Liver (tissue), 9 donors: ENCODE data around the gene ARHGAP4. TPM values are rescaled to one million over a fixed set of nuclear protein-coding genes. Genes with fewer than 3 reads are reported as not detected.

Experiments used
- DNase-seq: peaks from one replicate; pipeline ENCODE4 v3.0.0-alpha.2; 2017; ENCODE audit warnings: low spot score
- H3K27ac ChIP-seq, 2 donors: one replicate each; pipeline ENCODE4 v1.7.0; 2013; ENCODE audit warnings: inconsistent platforms in 2 of 2, low read length in 2 of 2, control low read depth in 1 of 2, low read depth in 1 of 2, mild to moderate bottlenecking in 1 of 2
- H3K27me3 ChIP-seq, 4 donors: one replicate each; pipeline versions ENCODE4 v1.6.1 to v1.7.0; 2013; ENCODE audit warnings: low read length in 3 of 4, inconsistent platforms in 1 of 4, mild to moderate bottlenecking in 1 of 4, moderate library complexity in 1 of 4; ENCODE audit not compliant: control insufficient read depth in 4 of 4, insufficient read depth in 4 of 4
- H3K36me3 ChIP-seq, 4 donors: one replicate each; pipeline versions ENCODE4 v1.6.1 to v1.7.0; 2013; ENCODE audit warnings: low read length in 3 of 4, mild to moderate bottlenecking in 3 of 4, low read depth in 1 of 4, moderate library complexity in 1 of 4; ENCODE audit not compliant: control insufficient read depth in 4 of 4, insufficient read depth in 3 of 4
- H3K4me1 ChIP-seq, 4 donors: one replicate each; pipeline versions ENCODE4 v1.6.1 to v1.7.0; 2013; ENCODE audit warnings: low read length in 3 of 4, mild to moderate bottlenecking in 3 of 4, moderate library complexity in 1 of 4; ENCODE audit not compliant: control insufficient read depth in 4 of 4, insufficient read depth in 4 of 4
- H3K4me3 ChIP-seq, 3 donors: one replicate each; pipeline versions ENCODE4 v1.6.1 to v1.7.0; 2013; ENCODE audit warnings: low read length in 3 of 3, control low read depth in 1 of 3, low read depth in 1 of 3, mild to moderate bottlenecking in 1 of 3
- H3K9ac ChIP-seq, 2 donors: one replicate each; pipeline ENCODE4 v1.7.0; 2013; ENCODE audit warnings: low read length in 2 of 2, mild to moderate bottlenecking in 2 of 2, moderate library complexity in 2 of 2, control low read depth in 1 of 2, low read depth in 1 of 2
- H3K9me3 ChIP-seq, 4 donors: one replicate each; pipeline versions ENCODE4 v1.6.1 to v1.7.0; 2013; ENCODE audit warnings: low read length in 3 of 4; ENCODE audit not compliant: control insufficient read depth in 4 of 4
- ATF3 ChIP-seq: IDR thresholded peaks from 2 replicates; pipeline ENCODE4 v1.6.1; 2016; ENCODE audit warnings: antibody characterized with exemption
- CTCF ChIP-seq: fragments of 150-350 bp; IDR thresholded peaks from 2 replicates; pipeline ENCODE4 v1.5.1; 2017; ENCODE audit warnings: improper control_type of control experiment, low read depth, low read length; ENCODE audit not compliant: missing input control
- EGR1 ChIP-seq, 2 donors: IDR thresholded peaks; 2 replicates each; pipeline ENCODE4 v1.6.1; 2016 to 2018; ENCODE audit warnings: antibody characterized with exemption in 2 of 2, low read depth in 2 of 2
- FOXA2 ChIP-seq: IDR thresholded peaks from 2 replicates; pipeline ENCODE4 v1.6.1; 2016; ENCODE audit warnings: antibody characterized with exemption
- GABPA ChIP-seq, 2 donors: IDR thresholded peaks in 1 of 2; conservative IDR thresholded peaks in 1 of 2; 2 replicates each; pipeline ENCODE4 v1.6.1; 2016; ENCODE audit warnings: antibody characterized with exemption in 2 of 2, mild to moderate bottlenecking in 1 of 2, moderate library complexity in 1 of 2
- HNF4A ChIP-seq, 2 donors: conservative IDR thresholded peaks; 2 replicates each; pipeline ENCODE4 v1.6.1; 2016; ENCODE audit warnings: antibody characterized with exemption in 2 of 2, mild to moderate bottlenecking in 2 of 2
- HNF4G ChIP-seq: IDR thresholded peaks from 2 replicates; pipeline ENCODE4 v1.6.1; 2016; ENCODE audit warnings: antibody characterized with exemption
- JUND ChIP-seq, 2 donors: IDR thresholded peaks; 2 replicates each; pipeline ENCODE4 v1.6.1; 2016; ENCODE audit warnings: antibody characterized with exemption in 2 of 2
- MAX ChIP-seq: IDR thresholded peaks from 2 replicates; pipeline ENCODE4 v1.6.1; 2016; ENCODE audit warnings: antibody characterized with exemption
- RAD21 ChIP-seq, 2 donors: IDR thresholded peaks; 2 replicates each; pipeline ENCODE4 v1.6.1; 2016; ENCODE audit warnings: antibody characterized with exemption in 2 of 2, mild to moderate bottlenecking in 2 of 2
- REST ChIP-seq: IDR thresholded peaks from 2 replicates; pipeline ENCODE4 v1.6.1; 2016; ENCODE audit warnings: antibody characterized with exemption, mild to moderate bottlenecking
- RXRA ChIP-seq, 2 donors: IDR thresholded peaks; 2 replicates each; pipeline ENCODE4 v1.6.1; 2017 to 2018; ENCODE audit warnings: antibody characterized with exemption in 2 of 2, mild to moderate bottlenecking in 1 of 2
- SP1 ChIP-seq: IDR thresholded peaks from 2 replicates; pipeline ENCODE4 v1.6.1; 2018; ENCODE audit warnings: antibody characterized with exemption, mild to moderate bottlenecking
- YY1 ChIP-seq: IDR thresholded peaks from 2 replicates; pipeline ENCODE4 v1.6.1; 2016; ENCODE audit warnings: antibody characterized with exemption, mild to moderate bottlenecking
- ZBTB33 ChIP-seq: IDR thresholded peaks from 2 replicates; pipeline ENCODE4 v1.6.1; 2016; ENCODE audit warnings: antibody characterized with exemption
- WGBS: extraction: QIAGEN DNeasy Blood & Tissue Kit; methylation state at CpG from one replicate; pipeline ENCODE4 v1.1.7; 2013; 5-methylcytosine and 5-hydroxymethylcytosine counted together
- polyA plus RNA-seq, 2 donors: library from polyadenylated mRNA; stranded (reverse) in 1 of 2; unstranded in 1 of 2; fragments of 200-250 nt in 1 of 2; fragments of >200 nt in 1 of 2; fragmentation: Nextera tagmentation in 1 of 2; extraction: Ambion mirVana in 1 of 2; gene quantifications; one replicate each; pipeline versions ENCODE4 v1.2.1 to v1.2.3, GENCODE V29; 2013 to 2015
- total RNA-seq, 2 donors: library from RNA; depleted of rRNA; stranded (reverse); fragments of >200 nt; gene quantifications; one replicate each; pipeline ENCODE4 v1.2.3, GENCODE V29; 2014
- donor health status: healthy.
- donor health status: healthy.
- donor health status: healthy.
- donor health status: healthy.
- donor health status: healthy.

Gene ARHGAP4
- total and polyA plus RNA-seq, 4 donors, result 3.3 to 28.1 (median 10.2) TPM

- DNase-seq, result no peak
- no peak overlapping the region for H3K9ac ChIP-seq
- peaks cover 0 to 4% (median 0%) of the 10 kb centered on the region in 4 donors for H3K27me3 ChIP-seq
- no peak overlapping the region for H3K27ac ChIP-seq
- H3K4me3 ChIP-seq, result no peak overlapping the region
- TF ChIP-seq FOXA2, result no peak
- TF ChIP-seq ZBTB33, result no peak
- no peak for TF ChIP-seq HNF4A (conservative IDR thresholded peaks at IDR 0.05)
- TF ChIP-seq EGR1 (IDR thresholded peaks at IDR 0.05; ENCODE audit: low read depth in 2 of 2), result no peak
- no peak for TF ChIP-seq ATF3
- no peak for TF ChIP-seq CTCF
- no peak for TF ChIP-seq GABPA (IDR thresholded peaks at IDR 0.05 in 1 of 2, conservative IDR thresholded peaks at IDR 0.05 in 1 of 2)
- no peak for TF ChIP-seq YY1
- no peak for TF ChIP-seq SP1
- no peak for TF ChIP-seq RAD21 (IDR thresholded peaks at IDR 0.05)
- TF ChIP-seq HNF4G, result no peak
- no peak for TF ChIP-seq RXRA (IDR thresholded peaks at IDR 0.05)
- no peak for TF ChIP-seq MAX
- TF ChIP-seq JUND (IDR thresholded peaks at IDR 0.05), result no peak
- TF ChIP-seq REST, result no peak
- H3K36me3 ChIP-seq, result no peaks in the 10 kb centered on the region
- H3K4me1 ChIP-seq, result no peaks in the 10 kb centered on the region
- WGBS, result 38% methylated on average over 3 of the region's 3 CpGs
- no peaks in the 10 kb centered on the region for H3K9me3 ChIP-seq
These were observed 52.0 kb downstream of the ARHGAP4 start for GRCh38 chrX:153874085-153874365.
